ENCODE results near the gene KCNN4.

The KCNN4 gene

DNA sequence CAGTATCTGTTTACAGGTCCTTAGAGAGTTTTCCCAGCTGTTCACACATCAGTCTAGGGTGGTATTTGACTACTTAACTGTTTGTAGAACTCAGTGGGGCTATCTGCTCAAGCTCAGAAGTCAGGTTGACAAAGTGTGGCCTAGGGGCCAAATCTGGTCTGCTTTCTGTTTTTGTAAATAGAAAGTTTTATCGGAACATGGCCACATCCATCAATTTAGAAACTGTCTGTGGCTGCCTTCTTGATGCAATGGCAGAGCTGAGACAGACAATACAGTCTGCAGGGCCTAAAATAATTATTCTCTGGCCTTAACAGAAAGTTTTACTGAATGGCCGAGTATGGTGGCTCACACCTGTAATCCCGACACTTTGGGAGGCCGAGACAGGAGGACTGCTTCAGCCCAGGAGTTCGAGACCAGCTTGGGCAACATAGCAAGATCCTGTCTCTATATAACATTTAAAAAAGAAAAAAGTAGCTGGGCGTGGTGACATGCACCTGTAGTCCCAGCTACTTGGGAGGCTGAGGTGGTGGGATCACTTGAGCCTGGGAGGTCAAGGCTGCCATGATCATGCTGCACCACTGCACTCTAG is 28.4 kb downstream of the KCNN4 start:
- peak overlapping the region; percentile 98 for H3K9ac ChIP-seq (ENCODE audit: low read depth, low read length)
- H3K4me3 ChIP-seq (ENCODE audit: low read depth in 1 of 2, low read length in 2 of 2), result 0 out of 4 replicates have a peak overlapping the region, but pooled peaks of 1 of the 2 experiments have one; percentile 79
- H3K9me3 ChIP-seq (ENCODE audit: insufficient read depth, low read length, severe bottlenecking), result no peaks in the 10 kb centered on the region
- peak overlapping the region; percentile 71 for H3K4me2 ChIP-seq (ENCODE audit: insufficient read depth, low read length)
- no peaks in the 10 kb centered on the region for H3K27me3 ChIP-seq (ENCODE audit: insufficient read depth, low read length, poor library complexity)
- H4K20me1 ChIP-seq (ENCODE audit: insufficient read depth, low read length), result peaks cover 21% of the 10 kb centered on the region; the same call in 1 of the 2 replicates
- peaks cover 61% of the 10 kb centered on the region for H3K79me2 ChIP-seq (ENCODE audit: insufficient read depth, low read length)
- no peak overlapping the region for H2AFZ ChIP-seq (ENCODE audit: low read depth, low read length)
- no peak for TF ChIP-seq EZH2 (IDR thresholded peaks at IDR 0.05; ENCODE audit: borderline replicate concordance, low read depth, low read length, severe bottlenecking)
- TF ChIP-seq, protein P1, sequence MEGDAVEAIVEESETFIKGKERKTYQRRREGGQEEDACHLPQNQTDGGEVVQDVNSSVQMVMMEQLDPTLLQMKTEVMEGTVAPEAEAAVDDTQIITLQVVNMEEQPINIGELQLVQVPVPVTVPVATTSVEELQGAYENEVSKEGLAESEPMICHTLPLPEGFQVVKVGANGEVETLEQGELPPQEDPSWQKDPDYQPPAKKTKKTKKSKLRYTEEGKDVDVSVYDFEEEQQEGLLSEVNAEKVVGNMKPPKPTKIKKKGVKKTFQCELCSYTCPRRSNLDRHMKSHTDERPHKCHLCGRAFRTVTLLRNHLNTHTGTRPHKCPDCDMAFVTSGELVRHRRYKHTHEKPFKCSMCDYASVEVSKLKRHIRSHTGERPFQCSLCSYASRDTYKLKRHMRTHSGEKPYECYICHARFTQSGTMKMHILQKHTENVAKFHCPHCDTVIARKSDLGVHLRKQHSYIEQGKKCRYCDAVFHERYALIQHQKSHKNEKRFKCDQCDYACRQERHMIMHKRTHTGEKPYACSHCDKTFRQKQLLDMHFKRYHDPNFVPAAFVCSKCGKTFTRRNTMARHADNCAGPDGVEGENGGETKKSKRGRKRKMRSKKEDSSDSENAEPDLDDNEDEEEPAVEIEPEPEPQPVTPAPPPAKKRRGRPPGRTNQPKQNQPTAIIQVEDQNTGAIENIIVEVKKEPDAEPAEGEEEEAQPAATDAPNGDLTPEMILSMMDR (IDR thresholded peaks at IDR 0.05; ENCODE audit: borderline replicate concordance, extremely low read depth, low read length, poor library complexity, severe bottlenecking), result no peak
- no peak overlapping the region for H3K27ac ChIP-seq (ENCODE audit: low read length)
- DNase-seq (no peak), ATAC-seq (ENCODE audit: insufficient read depth, low read depth) (no peak)
- peaks cover 34% of the 10 kb centered on the region for H3K4me1 ChIP-seq (ENCODE audit: insufficient read depth, low read length)
- peaks cover 63% of the 10 kb centered on the region for H3K36me3 ChIP-seq (ENCODE audit: insufficient read depth, low read length)

- Histone ChIP-seq H3K79me2 (ENCODE audit: insufficient read depth, low read length) (peaks cover 60% of the 10 kb centered on the region), H3K27ac (ENCODE audit: low read length) (no peak overlapping the region), H3K4me2 (ENCODE audit: insufficient read depth, low read length) (peak overlapping the region; percentile 71; the same call in 1 of the 2 replicates), H3K36me3 (ENCODE audit: insufficient read depth, low read length) (peaks cover 69% of the 10 kb centered on the region), H3K9me3 (ENCODE audit: insufficient read depth, low read length, severe bottlenecking) (no peaks in the 10 kb centered on the region), H3K4me3 (ENCODE audit: low read depth in 1 of 2, low read length in 2 of 2) (no peak overlapping the region), H3K4me1 (ENCODE audit: insufficient read depth, low read length) (peaks cover 33% of the 10 kb centered on the region), H2AFZ (ENCODE audit: low read depth, low read length) (no peak overlapping the region), H4K20me1 (ENCODE audit: insufficient read depth, low read length) (peaks cover 21% of the 10 kb centered on the region; the same call in 1 of the 2 replicates), H3K27me3 (ENCODE audit: insufficient read depth, low read length, poor library complexity) (no peaks in the 10 kb centered on the region), H3K9ac (ENCODE audit: low read depth, low read length) (0 out of 2 replicates have a peak overlapping the region, but pooled peaks have one; percentile 2)
- ATAC-seq (ENCODE audit: insufficient read depth, low read depth) (no peak), DNase-seq (no peak)
- TF ChIP-seq, protein P1 (IDR thresholded peaks at IDR 0.05; ENCODE audit: borderline replicate concordance, extremely low read depth, low read length, poor library complexity, severe bottlenecking), result no peak
- TF ChIP-seq EZH2 (IDR thresholded peaks at IDR 0.05; ENCODE audit: borderline replicate concordance, low read depth, low read length, severe bottlenecking), result no peak
Observed at GRCh38 chr19:43751466-43752220, 29.1 kb downstream of the KCNN4 start.

DNA sequence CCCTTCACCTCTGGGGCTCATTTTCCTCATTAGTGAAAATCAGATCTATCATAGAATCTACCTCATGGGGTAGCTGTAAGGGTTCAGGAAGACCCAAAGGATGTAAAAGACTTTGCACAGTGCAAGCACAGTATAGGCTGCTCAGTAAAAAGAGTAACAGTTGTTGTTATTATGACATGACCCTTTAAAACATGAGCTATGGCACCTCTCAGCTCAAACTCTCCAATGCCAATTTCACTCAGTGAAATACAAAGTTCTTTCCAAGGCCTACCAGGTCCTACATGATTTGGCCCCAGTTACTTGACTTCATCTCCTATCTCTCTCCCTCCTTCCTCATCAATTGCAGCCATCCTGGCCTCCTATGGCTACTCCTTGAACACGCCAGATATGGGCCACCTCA is 30.9 kb downstream of the KCNN4 start:
- Histone ChIP-seq H3K36me3 (ENCODE audit: insufficient read depth, low read length) (peaks cover 74% of the 10 kb centered on the region), H3K9me3 (ENCODE audit: insufficient read depth, low read length, severe bottlenecking) (no peaks in the 10 kb centered on the region), H4K20me1 (ENCODE audit: insufficient read depth, low read length) (peaks cover 24% of the 10 kb centered on the region; the same call in 1 of the 2 replicates), H3K27me3 (ENCODE audit: insufficient read depth, low read length, poor library complexity) (no peaks in the 10 kb centered on the region), H3K9ac (ENCODE audit: low read depth, low read length) (no peak overlapping the region), H3K4me3 (ENCODE audit: low read depth in 1 of 2, low read length in 2 of 2) (no peak overlapping the region), H3K27ac (ENCODE audit: low read length) (no peak overlapping the region), H3K4me2 (ENCODE audit: insufficient read depth, low read length) (no peak overlapping the region), H2AFZ (ENCODE audit: low read depth, low read length) (no peak overlapping the region), H3K4me1 (ENCODE audit: insufficient read depth, low read length) (peaks cover 23% of the 10 kb centered on the region), H3K79me2 (ENCODE audit: insufficient read depth, low read length) (peaks cover 44% of the 10 kb centered on the region)
- TF ChIP-seq, protein P1 (IDR thresholded peaks at IDR 0.05; ENCODE audit: borderline replicate concordance, extremely low read depth, low read length, poor library complexity, severe bottlenecking), result no peak
- TF ChIP-seq EZH2 (IDR thresholded peaks at IDR 0.05; ENCODE audit: borderline replicate concordance, low read depth, low read length, severe bottlenecking), result no peak
- DNase-seq (no peak), ATAC-seq (ENCODE audit: insufficient read depth, low read depth) (no peak)

Data from DND-41 (cell line).